ENCODE data around the gene SPR.

Gene SPR

GRCh38 chr2:72871880-72872279 is 15.3 kb upstream of the SPR start:
- Mint-ChIP-seq H3K4me1 (no peaks in the 10 kb centered on the region), H3K27me3 (peaks cover 49% of the 10 kb centered on the region), H3K9me3 (peaks cover 7% of the 10 kb centered on the region), H3K27ac (no peak overlapping the region), H3K36me3 (no peaks in the 10 kb centered on the region), H3K4me3 (no peak overlapping the region)
- no peak for ATAC-seq

GRCh38 chr2:72883356-72883962 is 3.7 kb upstream of the SPR start:
- no peak for ATAC-seq
- Mint-ChIP-seq H3K36me3 (no peaks in the 10 kb centered on the region), H3K9me3 (no peaks in the 10 kb centered on the region), H3K4me1 (peaks cover 12% of the 10 kb centered on the region), H3K4me3 (no peak overlapping the region), H3K27me3 (peaks cover 74% of the 10 kb centered on the region), H3K27ac (no peak overlapping the region)

GRCh38 chr2:72886505-72887031 is 640 bp upstream of the SPR start:
- no peak for ATAC-seq
- Mint-ChIP-seq H3K27me3 (peaks cover 90% of the 10 kb centered on the region), H3K4me3 (peak overlapping the region; percentile 64)

GRCh38 chr2:72887740-72888437 is 681 bp downstream of the SPR start:
- Mint-ChIP-seq H3K4me1 (peaks cover 17% of the 10 kb centered on the region), H3K27me3 (peaks cover 88% of the 10 kb centered on the region), H3K4me3 (peak overlapping the region; percentile 79), H3K27ac (no peak overlapping the region), H3K9me3 (no peaks in the 10 kb centered on the region), H3K36me3 (no peaks in the 10 kb centered on the region)
- ATAC-seq, result peak; percentile 60

More at GRCh38 chr2:72886505-72887031, 640 bp upstream of the SPR start:
- Mint-ChIP-seq H3K4me1 (peaks cover 17% of the 10 kb centered on the region), H3K27ac (no peak overlapping the region), H3K9me3 (no peaks in the 10 kb centered on the region), H3K36me3 (no peaks in the 10 kb centered on the region)

GRCh38 chr2:72888438-72889202 is 1.4 kb downstream of the SPR start:
- Mint-ChIP-seq H3K9me3 (no peaks in the 10 kb centered on the region), H3K36me3 (no peaks in the 10 kb centered on the region), H3K4me3 (no peak overlapping the region), H3K27me3 (peaks cover 83% of the 10 kb centered on the region), H3K27ac (no peak overlapping the region), H3K4me1 (peaks cover 17% of the 10 kb centered on the region)
- ATAC-seq, result no peak

- Mint-ChIP-seq H3K9me3 (no peaks in the 10 kb centered on the region), H3K4me3 (no peak overlapping the region), H3K27me3 (peaks cover 83% of the 10 kb centered on the region), H3K4me1 (peaks cover 28% of the 10 kb centered on the region), H3K27ac (no peak overlapping the region), H3K36me3 (no peaks in the 10 kb centered on the region)
- no peak for ATAC-seq
Observed at GRCh38 chr2:72889991-72890390, 2.8 kb downstream of the SPR start.

- H3K9me3 Mint-ChIP-seq, result no peaks in the 10 kb centered on the region
- no peak overlapping the region for H3K4me3 Mint-ChIP-seq
- peaks cover 37% of the 10 kb centered on the region for H3K4me1 Mint-ChIP-seq
- ATAC-seq, result no peak
- no peaks in the 10 kb centered on the region for H3K36me3 Mint-ChIP-seq
- H3K27me3 Mint-ChIP-seq, result peaks cover 82% of the 10 kb centered on the region
- no peak overlapping the region for H3K27ac Mint-ChIP-seq
Observed at GRCh38 chr2:72891091-72891818, 4.0 kb downstream of the SPR start.

- peaks cover 32% of the 10 kb centered on the region for H3K4me1 Mint-ChIP-seq
- H3K36me3 Mint-ChIP-seq, result no peaks in the 10 kb centered on the region
- H3K4me3 Mint-ChIP-seq, result no peak overlapping the region
- H3K27ac Mint-ChIP-seq, result no peak overlapping the region
- H3K27me3 Mint-ChIP-seq, result peaks cover 83% of the 10 kb centered on the region
- H3K9me3 Mint-ChIP-seq, result no peaks in the 10 kb centered on the region
- peak; percentile 81 for ATAC-seq
Observed at GRCh38 chr2:72892506-72893173, 5.4 kb downstream of the SPR start.

- H3K4me3 Mint-ChIP-seq, result no peak overlapping the region
- no peaks in the 10 kb centered on the region for H3K36me3 Mint-ChIP-seq
- H3K9me3 Mint-ChIP-seq, result no peaks in the 10 kb centered on the region
- peaks cover 21% of the 10 kb centered on the region for H3K4me1 Mint-ChIP-seq
- H3K27me3 Mint-ChIP-seq, result peaks cover 76% of the 10 kb centered on the region
- H3K27ac Mint-ChIP-seq, result no peak overlapping the region
- peak; percentile 68 for ATAC-seq
Observed at GRCh38 chr2:72893594-72894319, 6.5 kb downstream of the SPR start.

- no peak overlapping the region for H3K27ac Mint-ChIP-seq
- peaks cover 75% of the 10 kb centered on the region for H3K27me3 Mint-ChIP-seq
- no peaks in the 10 kb centered on the region for H3K36me3 Mint-ChIP-seq
- no peaks in the 10 kb centered on the region for H3K9me3 Mint-ChIP-seq
- H3K4me3 Mint-ChIP-seq, result no peak overlapping the region
- ATAC-seq, result no peak
- peaks cover 20% of the 10 kb centered on the region for H3K4me1 Mint-ChIP-seq
Observed at GRCh38 chr2:72894514-72894913, 7.3 kb downstream of the SPR start.

- Mint-ChIP-seq H3K9me3 (no peaks in the 10 kb centered on the region), H3K36me3 (no peaks in the 10 kb centered on the region), H3K4me3 (no peak overlapping the region), H3K27me3 (peaks cover 75% of the 10 kb centered on the region), H3K27ac (no peak overlapping the region), H3K4me1 (peaks cover 20% of the 10 kb centered on the region)
- ATAC-seq, result no peak
Observed at GRCh38 chr2:72895154-72895553, 7.9 kb downstream of the SPR start.

- H3K9me3 Mint-ChIP-seq, result no peaks in the 10 kb centered on the region
- no peak overlapping the region for H3K27ac Mint-ChIP-seq
- no peak for ATAC-seq
- H3K27me3 Mint-ChIP-seq, result peaks cover 75% of the 10 kb centered on the region
- peaks cover 20% of the 10 kb centered on the region for H3K4me1 Mint-ChIP-seq
- H3K4me3 Mint-ChIP-seq, result no peak overlapping the region
- no peaks in the 10 kb centered on the region for H3K36me3 Mint-ChIP-seq
Observed at GRCh38 chr2:72895759-72896281, 8.6 kb downstream of the SPR start.

GRCh38 chr2:72896446-72896845 is 9.2 kb downstream of the SPR start:
- Mint-ChIP-seq H3K27ac (no peak overlapping the region), H3K9me3 (no peaks in the 10 kb centered on the region), H3K27me3 (peaks cover 75% of the 10 kb centered on the region), H3K4me1 (peaks cover 20% of the 10 kb centered on the region), H3K4me3 (no peak overlapping the region), H3K36me3 (no peaks in the 10 kb centered on the region)
- no peak for ATAC-seq

Measured in stimulated activated memory B cell treated with anti-CD40 and anti-IgM and Interleukin-4, amounts not matched to agents 10 μg/mL and 1 μg/mL and 100 μg/mL, for 72 hours (primary cell).